ENCODE data around the gene CXCL10.
A peak's percentile ranks its signal among the peaks of the same experiment; 100 is the strongest.
"Not testable (repeated sequence)": the region's sequence is repeated elsewhere in the genome, so short reads cannot be mapped to it uniquely, and the experiment has no call there.

The CXCL10 gene

GRCh38 chr4:76023389-76023788 is at the start of gene CXCL10:
Gene CXCL10, minus strand, starts transcription at chr4:76023497. Its CDS starts 66 bp downstream, at chr4:76023431.
- DNase-seq (ENCODE audit: low read depth in 2 of 2) = no peak

- DNase-seq (ENCODE audit: low read depth in 2 of 2) = no peak
Observed at GRCh38 chr4:76072760-76073159, 49.5 kb upstream of the CXCL10 start.

GRCh38 chr4:76067652-76068286 is 44.5 kb upstream of the CXCL10 start:
- DNase-seq (ENCODE audit: low read depth in 2 of 2) = peak; percentile 21 to 49

GRCh38 chr4:76066546-76066945 is 43.2 kb upstream of the CXCL10 start:
- no peak for DNase-seq (ENCODE audit: low read depth in 2 of 2)

- no peak for DNase-seq (ENCODE audit: low read depth in 2 of 2)
Observed at GRCh38 chr4:76061982-76062381, 38.7 kb upstream of the CXCL10 start.

GRCh38 chr4:76061421-76061820 is 38.1 kb upstream of the CXCL10 start:
- DNase-seq (ENCODE audit: low read depth in 2 of 2) = no peak

GRCh38 chr4:76060506-76060905 is 37.2 kb upstream of the CXCL10 start:
- DNase-seq (ENCODE audit: low read depth in 2 of 2) = no peak

GRCh38 chr4:76059750-76060149 is 36.5 kb upstream of the CXCL10 start:
- no peak for DNase-seq (ENCODE audit: low read depth in 2 of 2)

- DNase-seq (ENCODE audit: low read depth in 2 of 2) = no peak
Observed at GRCh38 chr4:76058888-76059426, 35.7 kb upstream of the CXCL10 start.

GRCh38 chr4:76058302-76058701 is 35.0 kb upstream of the CXCL10 start:
- DNase-seq (ENCODE audit: low read depth in 2 of 2) = no peak

GRCh38 chr4:76055421-76055820 is 32.1 kb upstream of the CXCL10 start:
- DNase-seq (ENCODE audit: low read depth in 2 of 2) = no peak

- no peak for DNase-seq (ENCODE audit: low read depth in 2 of 2)
Observed at GRCh38 chr4:76055016-76055415, 31.7 kb upstream of the CXCL10 start.

GRCh38 chr4:76053730-76054129 is 30.4 kb upstream of the CXCL10 start:
- no peak for DNase-seq (ENCODE audit: low read depth in 2 of 2)

- not testable (repeated sequence) for DNase-seq (ENCODE audit: low read depth in 2 of 2)
Observed at GRCh38 chr4:76050560-76051050, 27.3 kb upstream of the CXCL10 start.

- not testable (repeated sequence) for DNase-seq (ENCODE audit: low read depth in 2 of 2)
Observed at GRCh38 chr4:76049860-76050416, 26.6 kb upstream of the CXCL10 start.

- not testable (repeated sequence) for DNase-seq (ENCODE audit: low read depth in 2 of 2)
Observed at GRCh38 chr4:76044686-76045085, 21.4 kb upstream of the CXCL10 start.

GRCh38 chr4:76043306-76043705 is 20.0 kb upstream of the CXCL10 start:
- not testable (repeated sequence) for DNase-seq (ENCODE audit: low read depth in 2 of 2)

GRCh38 chr4:76042241-76042998 is 19.1 kb upstream of the CXCL10 start:
- DNase-seq (ENCODE audit: low read depth in 2 of 2) = not testable (repeated sequence)

GRCh38 chr4:76036855-76037254 is 13.6 kb upstream of the CXCL10 start:
- no peak for DNase-seq (ENCODE audit: low read depth in 2 of 2)

GRCh38 chr4:76035799-76036380 is 12.6 kb upstream of the CXCL10 start, which contains the start of gene CXCL11:
Gene CXCL11, minus strand, starts transcription at chr4:76036070. Its CDS starts 83 bp downstream, at chr4:76035987.
- DNase-seq (ENCODE audit: low read depth in 2 of 2) = no peak

- no peak for DNase-seq (ENCODE audit: low read depth in 2 of 2)
Observed at GRCh38 chr4:76035141-76035540, 11.8 kb upstream of the CXCL10 start.

- no peak for DNase-seq (ENCODE audit: low read depth in 2 of 2)
Observed at GRCh38 chr4:76029300-76029699, 6.0 kb upstream of the CXCL10 start.
